KMS-11 (cell line): ENCODE measurements around the gene NGF.

Source experiments
- H2AFZ ChIP-seq: fragments of 200-600 bp; sonication (generic); 2 replicates; pipeline ENCODE4 v1.6.1; 2016; ENCODE audit warnings: antibody characterized with exemption, mixed run types, low read depth
- H3K27ac ChIP-seq: fragments of 200-600 bp; sonication (generic); 2 replicates; pipeline ENCODE4 v1.6.1; 2016; ENCODE audit warnings: mild to moderate bottlenecking, mixed run types
- H3K27me3 ChIP-seq: fragments of 200-600 bp; sonication (generic); 2 replicates; pipeline ENCODE4 v1.6.1; 2017; ENCODE audit warnings: mild to moderate bottlenecking, low read depth, mixed run types, moderate library complexity; ENCODE audit not compliant: insufficient read depth
- H3K36me3 ChIP-seq: fragments of 200-600 bp; sonication (generic); 2 replicates; pipeline ENCODE4 v1.6.1; 2017; ENCODE audit warnings: mild to moderate bottlenecking, mixed run types; ENCODE audit not compliant: insufficient read depth
- H3K4me1 ChIP-seq: fragments of 200-600 bp; sonication (generic); 2 replicates; pipeline ENCODE4 v1.6.1; 2016; ENCODE audit warnings: mild to moderate bottlenecking, low read depth, mixed run types; ENCODE audit not compliant: poor library complexity, severe bottlenecking
- H3K4me2 ChIP-seq: fragments of 200-600 bp; sonication (generic); 2 replicates; pipeline ENCODE4 v1.7.0; 2016; ENCODE audit warnings: mild to moderate bottlenecking, mixed run types
- H3K4me3 ChIP-seq: fragments of 200-600 bp; sonication (generic); IDR thresholded peaks from 2 replicates; pipeline ENCODE4 v1.6.1; 2017; ENCODE audit warnings: low read depth, low read length, mixed read lengths; ENCODE audit not compliant: insufficient read depth
- H3K79me2 ChIP-seq: fragments of 200-600 bp; sonication (generic); 2 replicates; pipeline ENCODE4 v1.6.1; 2016; ENCODE audit warnings: low read depth, mixed run types; ENCODE audit not compliant: insufficient read depth
- H3K9ac ChIP-seq: fragments of 200-600 bp; sonication (generic); 2 replicates; pipeline ENCODE4 v1.6.1; 2016; ENCODE audit warnings: mild to moderate bottlenecking, mixed run types
- H4K20me1 ChIP-seq: fragments of 200-600 bp; sonication (generic); 2 replicates; pipeline ENCODE4 v1.6.1; 2016; ENCODE audit warnings: mild to moderate bottlenecking, mixed run types; ENCODE audit not compliant: insufficient read depth
- CTCF ChIP-seq: fragments of 200-600 bp; sonication (generic); conservative IDR thresholded peaks from 2 replicates; pipeline ENCODE4 v1.6.1; 2017; ENCODE audit warnings: low read depth, mild to moderate bottlenecking, antibody characterized with exemption, low read length, moderate library complexity, mixed read lengths

NGF gene

GRCh38 chr1:115341948-115342347, 3.9 kb upstream of the NGF start:
- Histone ChIP-seq H3K9ac (no peak overlapping the region), H3K36me3 (no peaks in the 10 kb centered on the region), H3K4me2 (no peak overlapping the region), H4K20me1 (no peaks in the 10 kb centered on the region), H3K27ac (no peak overlapping the region), H3K79me2 (no peaks in the 10 kb centered on the region), H2AFZ (no peak overlapping the region), H3K27me3 (no peaks in the 10 kb centered on the region), H3K4me3 (no peak overlapping the region), H3K4me1 (no peaks in the 10 kb centered on the region)
- no peak for TF ChIP-seq CTCF

- Histone ChIP-seq H3K79me2 (no peaks in the 10 kb centered on the region), H3K4me3 (no peak overlapping the region), H3K4me1 (no peaks in the 10 kb centered on the region), H2AFZ (no peak overlapping the region), H3K4me2 (no peak overlapping the region), H3K27ac (no peak overlapping the region), H3K27me3 (no peaks in the 10 kb centered on the region), H3K36me3 (no peaks in the 10 kb centered on the region), H4K20me1 (no peaks in the 10 kb centered on the region), H3K9ac (no peak overlapping the region)
- TF ChIP-seq CTCF: no peak
Measured at GRCh38 chr1:115340879-115341278, 2.8 kb upstream of the NGF start.

- TF ChIP-seq CTCF: no peak
- Histone ChIP-seq H3K4me3 (no peak overlapping the region), H3K79me2 (no peaks in the 10 kb centered on the region), H2AFZ (no peak overlapping the region), H3K9ac (no peak overlapping the region), H3K4me2 (no peak overlapping the region), H3K4me1 (no peaks in the 10 kb centered on the region), H4K20me1 (no peaks in the 10 kb centered on the region), H3K27me3 (no peaks in the 10 kb centered on the region), H3K36me3 (no peaks in the 10 kb centered on the region), H3K27ac (no peak overlapping the region)
Measured at GRCh38 chr1:115338457-115338820, 390 bp upstream of the NGF start.

GRCh38 chr1:115337276-115337632, 795 bp downstream of the NGF start:
- Histone ChIP-seq H3K4me3 (no peak overlapping the region), H3K4me1 (no peaks in the 10 kb centered on the region), H3K4me2 (no peak overlapping the region), H3K27me3 (no peaks in the 10 kb centered on the region), H3K27ac (no peak overlapping the region), H3K9ac (no peak overlapping the region), H3K79me2 (no peaks in the 10 kb centered on the region), H4K20me1 (no peaks in the 10 kb centered on the region), H3K36me3 (no peaks in the 10 kb centered on the region), H2AFZ (no peak overlapping the region)
- TF ChIP-seq CTCF: no peak

- no peak overlapping the region for H3K4me2 ChIP-seq
- no peak overlapping the region for H3K9ac ChIP-seq
- H3K4me3 ChIP-seq: no peak overlapping the region
- no peaks in the 10 kb centered on the region for H3K4me1 ChIP-seq
- H3K27ac ChIP-seq: no peak overlapping the region
- no peak overlapping the region for H2AFZ ChIP-seq
- no peaks in the 10 kb centered on the region for H4K20me1 ChIP-seq
- TF ChIP-seq CTCF: no peak
- H3K27me3 ChIP-seq: no peaks in the 10 kb centered on the region
- no peaks in the 10 kb centered on the region for H3K36me3 ChIP-seq
- H3K79me2 ChIP-seq: no peaks in the 10 kb centered on the region
Measured at GRCh38 chr1:115336741-115337140, 1.3 kb downstream of the NGF start.
